ENCODE measurements around the gene CDR2.

- TF ChIP-seq FOXA1 (IDR thresholded peaks at IDR 0.05) (no peak), SUZ12 (IDR thresholded peaks at IDR 0.05) (no peak), FOXM1 (IDR thresholded peaks at IDR 0.05; ENCODE audit: borderline replicate concordance) (no peak), BHLHE40 (IDR thresholded peaks at IDR 0.05; ENCODE audit: borderline replicate concordance) (no peak), FOXK2 (IDR thresholded peaks at IDR 0.05) (no peak), TARDBP (IDR thresholded peaks at IDR 0.05) (no peak), ELF4 (IDR thresholded peaks at IDR 0.05) (no peak), L3MBTL2 (conservative IDR thresholded peaks at IDR 0.05) (no peak), SP1 (IDR thresholded peaks at IDR 0.05) (no peak), HDGF (IDR thresholded peaks at IDR 0.05; ENCODE audit: borderline replicate concordance) (no peak), LEF1 (IDR thresholded peaks at IDR 0.05; ENCODE audit: borderline replicate concordance) (no peak)
Measured at GRCh38 chr16:22304411-22304810, 70.0 kb downstream of the CDR2 start.
